Gastrocnemius medialis (tissue), 4 donors: ENCODE data around the gene KPTN.

Source experiments
- CTCF ChIP-seq, 5 experiments: fragments of 450-650 bp in 3 of 5; fragments of 200-600 bp in 2 of 5; sonication (generic) in 2 of 5; IDR thresholded peaks in 4 of 5; conservative IDR thresholded peaks in 1 of 5; 1 replicate in 4 of 5; 2 replicates in 1 of 5; pipeline ENCODE4 v1.5.1; 2016 to 2019; ENCODE audit warnings: antibody characterized with exemption in 5 of 5, mild to moderate bottlenecking in 3 of 5, moderate library complexity in 3 of 5
- POLR2A ChIP-seq, 2 donors: fragments of 450-650 bp; IDR thresholded peaks; one replicate each; pipeline ENCODE4 v1.6.1; 2017; ENCODE audit warnings: antibody characterized with exemption in 2 of 2, mild to moderate bottlenecking in 2 of 2, moderate library complexity in 2 of 2

DNA sequence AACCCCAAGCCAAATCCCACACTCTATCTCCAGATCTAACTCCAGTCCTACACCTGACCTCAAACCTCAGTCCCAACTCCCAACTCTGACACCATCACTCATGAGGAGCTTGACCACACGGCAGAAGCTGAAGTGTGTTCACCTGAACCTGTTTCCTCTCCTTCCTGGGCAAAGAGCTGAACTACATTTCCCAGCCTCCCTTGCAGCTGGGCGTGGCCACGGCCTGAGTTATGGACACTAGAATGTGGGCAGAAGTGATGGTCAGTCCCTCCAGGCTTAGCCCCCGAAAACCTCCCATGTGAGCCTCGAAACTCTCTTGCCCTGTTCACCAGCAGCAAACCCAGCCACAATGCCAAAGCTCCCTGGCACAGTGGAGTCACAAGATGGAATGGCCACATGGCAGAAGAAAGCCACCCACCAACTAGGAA is 45.2 kb downstream of the KPTN start:
- TF ChIP-seq POLR2A (IDR thresholded peaks at IDR 0.05) (no peak), CTCF (IDR thresholded peaks at IDR 0.05 in 4 of 5, conservative IDR thresholded peaks at IDR 0.05 in 1 of 5) (no peak)
